SK-N-MC (cell line): ENCODE measurements around the gene FAM187B.

Experiments used
- EZH2 ChIP-seq: fragments of 200-600 bp; sonication (generic); IDR thresholded peaks from one replicate; pipeline ENCODE4 v1.6.1; 2017; ENCODE audit warnings: antibody characterized with exemption
- POLR2AphosphoS5 ChIP-seq: IDR thresholded peaks from 2 replicates; pipeline ENCODE4 v1.6.1; 2012; ENCODE audit warnings: mild to moderate bottlenecking, low read depth, low read length, borderline replicate concordance

GRCh38 chr19:35241417-35241816 lies 12.9 kb upstream of the FAM187B start:
- no peak for TF ChIP-seq POLR2AphosphoS5
- TF ChIP-seq EZH2 = no peak
